T-helper 2 cell treated with Interferon-gamma antibody and Interleukin-4, amounts not matched to agents 5 μg/mL and 100 μg/mL, for 36 hours (primary cell): Measurements from ENCODE around the gene UGT1A7.

Experiments used
- DNase-seq: peaks from one replicate; pipeline ENCODE4 v3.0.0; 2021; ENCODE audit warnings: low spot score
- H3K27ac Mint-ChIP-seq: one replicate; pipeline ENCODE4 v1.8.0; 2021; ENCODE audit warnings: mild to moderate bottlenecking, mixed read lengths
- H3K27me3 Mint-ChIP-seq: one replicate; pipeline ENCODE4 v1.8.0; 2021; ENCODE audit warnings: low read depth, mixed read lengths
- H3K36me3 Mint-ChIP-seq: one replicate; pipeline ENCODE4 v1.8.0; 2021; ENCODE audit warnings: low read depth, mixed read lengths
- H3K4me1 Mint-ChIP-seq: one replicate; pipeline ENCODE4 v1.8.0; 2021; ENCODE audit warnings: low read depth, mixed read lengths
- H3K4me3 Mint-ChIP-seq: one replicate; pipeline ENCODE4 v1.8.0; 2022; ENCODE audit warnings: mild to moderate bottlenecking, moderate library complexity, mixed read lengths
- H3K9me3 Mint-ChIP-seq: one replicate; pipeline ENCODE4 v1.8.0; 2021; ENCODE audit warnings: mixed read lengths

Gene UGT1A7

DNA sequence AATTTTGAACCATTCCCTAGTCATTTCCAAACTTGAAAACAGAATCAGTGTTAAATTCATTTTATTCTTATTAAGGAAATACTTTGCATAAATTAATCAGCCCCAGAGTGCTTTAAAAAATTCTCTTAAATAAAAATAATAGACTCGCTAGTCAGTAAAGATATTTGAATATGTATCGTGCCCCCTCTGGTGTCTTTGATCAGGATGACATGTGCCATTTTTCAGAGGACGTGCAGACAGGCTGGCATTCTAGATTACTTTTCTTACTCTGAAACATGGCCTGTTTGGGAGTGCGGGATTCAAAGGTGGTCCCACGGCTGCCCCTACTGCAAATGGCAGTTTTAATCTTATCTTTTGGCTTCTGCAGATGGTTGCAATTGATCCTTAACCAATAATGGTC, 90.9 kb downstream of the UGT1A7 start:
- Mint-ChIP-seq H3K4me1 (no peaks in the 10 kb centered on the region), H3K27me3 (no peaks in the 10 kb centered on the region), H3K4me3 (no peak overlapping the region), H3K27ac (no peak overlapping the region), H3K9me3 (peaks cover 3% of the 10 kb centered on the region), H3K36me3 (no peaks in the 10 kb centered on the region)
- no peak for DNase-seq

DNA sequence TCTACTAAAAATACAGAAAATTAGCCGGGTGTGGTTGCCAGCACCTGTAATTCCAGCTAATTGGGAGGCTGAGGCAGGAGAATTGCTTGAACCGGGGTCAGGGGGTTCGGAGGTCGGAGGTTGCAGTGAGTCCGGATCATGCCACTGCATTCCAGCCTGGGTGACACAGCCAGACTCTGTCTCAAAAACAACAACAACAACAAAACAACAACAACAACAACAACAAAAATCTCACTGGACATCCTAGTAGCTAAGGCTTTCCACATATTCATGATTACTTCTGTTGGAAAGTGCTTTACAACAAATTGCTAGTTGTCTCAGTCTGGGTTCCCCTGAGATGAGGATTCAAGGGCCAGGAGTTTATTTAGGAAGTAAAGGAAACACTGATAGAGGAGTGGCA, 92.2 kb downstream of the UGT1A7 start:
- peaks cover 3% of the 10 kb centered on the region for H3K9me3 Mint-ChIP-seq
- H3K4me3 Mint-ChIP-seq, result no peak overlapping the region

DNA sequence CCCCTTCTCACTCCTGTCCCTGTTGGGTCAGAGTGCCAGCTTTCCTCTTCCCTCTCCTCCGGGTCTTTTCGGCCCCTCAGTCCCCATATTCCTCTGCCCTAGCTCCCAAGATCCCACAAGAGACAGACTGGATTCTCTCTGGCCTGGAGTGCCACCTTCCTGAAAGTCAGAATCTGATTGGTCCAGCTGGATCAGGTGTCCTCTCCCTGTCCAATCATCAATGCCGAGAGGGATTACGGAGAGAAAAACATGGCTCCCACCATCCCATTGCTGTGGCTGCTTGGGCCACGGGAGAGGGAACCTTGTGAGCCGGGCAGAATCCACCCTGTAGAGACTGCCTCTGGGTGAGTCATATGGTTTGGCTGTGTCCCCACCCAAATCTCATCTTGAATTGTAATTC, 93.7 kb downstream of the UGT1A7 start:
- H3K36me3 Mint-ChIP-seq, result no peaks in the 10 kb centered on the region

More for the DNA sequence above, 92.2 kb downstream of the UGT1A7 start:
- Mint-ChIP-seq H3K27me3 (no peaks in the 10 kb centered on the region), H3K36me3 (no peaks in the 10 kb centered on the region), H3K4me1 (no peaks in the 10 kb centered on the region), H3K27ac (no peak overlapping the region)
- no peak for DNase-seq

DNA sequence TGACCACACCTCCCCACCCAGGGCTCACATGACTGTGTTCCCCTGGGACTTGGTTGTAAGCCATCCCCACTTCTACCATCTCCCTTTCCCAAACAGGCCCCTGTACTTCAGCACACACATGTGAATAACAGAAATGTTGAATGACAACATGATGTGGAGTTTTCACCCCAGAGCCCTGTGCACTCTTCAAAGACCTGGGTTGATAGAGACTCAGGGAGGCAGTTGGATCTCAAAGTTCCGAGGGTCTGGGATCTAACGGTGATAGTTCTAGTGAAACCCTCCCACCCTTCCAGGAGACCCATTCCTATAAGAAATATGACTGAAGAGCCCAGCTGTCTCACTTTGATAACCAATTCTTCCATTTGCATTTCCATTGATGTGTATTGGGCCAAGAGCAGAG, 96.3 kb downstream of the UGT1A7 start, which contains the start of gene MROH2A:
TSS of gene MROH2A (plus strand) at position 301 of the 400 bp plus-strand sequence. CDS start 1,029 bp downstream, outside the sequence.
- H3K9me3 Mint-ChIP-seq, result peaks cover 3% of the 10 kb centered on the region
- peaks cover 8% of the 10 kb centered on the region for H3K27me3 Mint-ChIP-seq
- H3K4me1 Mint-ChIP-seq, result no peaks in the 10 kb centered on the region
- H3K27ac Mint-ChIP-seq, result no peak within 1 kb of the TSS
- no peaks in the 10 kb centered on the region for H3K36me3 Mint-ChIP-seq
- no peak within 1 kb of the TSS for H3K4me3 Mint-ChIP-seq
- DNase-seq, result no peak

More for the DNA sequence above, 93.7 kb downstream of the UGT1A7 start:
- Mint-ChIP-seq H3K27ac (no peak overlapping the region), H3K4me1 (no peaks in the 10 kb centered on the region), H3K9me3 (peaks cover 3% of the 10 kb centered on the region), H3K4me3 (no peak overlapping the region), H3K27me3 (no peaks in the 10 kb centered on the region)
- DNase-seq, result no peak

DNA sequence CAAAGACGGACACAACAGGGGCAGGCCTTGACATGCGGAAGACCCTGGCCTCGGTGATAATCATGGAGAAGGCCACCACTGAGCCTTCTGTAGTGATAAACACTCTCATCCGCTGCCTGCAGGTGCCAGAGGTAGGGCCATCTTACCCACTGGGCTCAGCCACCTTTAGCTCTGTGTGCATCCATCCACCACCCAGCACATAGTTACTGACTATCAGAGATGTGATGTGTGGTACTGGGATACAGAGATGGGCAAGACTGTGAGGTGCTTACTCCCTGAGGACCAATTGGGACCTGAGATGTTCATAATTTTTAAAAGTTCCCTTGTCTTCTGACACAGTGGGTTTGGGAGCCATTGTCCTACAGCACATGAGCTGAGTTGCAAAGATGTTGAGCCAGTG, 98.0 kb downstream of the UGT1A7 start:
- Mint-ChIP-seq H3K4me3 (no peak overlapping the region), H3K9me3 (peaks cover 3% of the 10 kb centered on the region), H3K4me1 (no peaks in the 10 kb centered on the region), H3K27me3 (peaks cover 10% of the 10 kb centered on the region), H3K36me3 (no peaks in the 10 kb centered on the region), H3K27ac (no peak overlapping the region)
- no peak for DNase-seq

DNA sequence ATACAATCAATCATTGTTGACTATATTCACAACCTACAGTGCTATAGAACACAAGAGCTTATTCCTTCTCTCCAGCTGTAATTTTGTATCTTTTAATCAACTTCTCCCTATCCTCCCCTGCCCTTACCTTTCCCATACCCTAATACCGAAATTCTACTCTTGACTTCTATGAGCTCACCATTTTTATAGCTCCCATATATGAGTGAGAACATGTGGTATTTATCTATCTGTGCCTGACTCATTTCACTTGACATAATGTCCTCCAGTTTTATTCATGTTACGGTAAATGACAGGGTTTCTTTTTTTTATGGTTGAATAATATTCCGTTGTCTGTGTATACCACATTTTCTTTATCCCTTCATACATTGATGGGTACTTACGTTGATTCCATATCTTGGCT, 99.1 kb downstream of the UGT1A7 start:
- DNase-seq, result no peak
- H3K27me3 Mint-ChIP-seq, result peaks cover 10% of the 10 kb centered on the region

DNA sequence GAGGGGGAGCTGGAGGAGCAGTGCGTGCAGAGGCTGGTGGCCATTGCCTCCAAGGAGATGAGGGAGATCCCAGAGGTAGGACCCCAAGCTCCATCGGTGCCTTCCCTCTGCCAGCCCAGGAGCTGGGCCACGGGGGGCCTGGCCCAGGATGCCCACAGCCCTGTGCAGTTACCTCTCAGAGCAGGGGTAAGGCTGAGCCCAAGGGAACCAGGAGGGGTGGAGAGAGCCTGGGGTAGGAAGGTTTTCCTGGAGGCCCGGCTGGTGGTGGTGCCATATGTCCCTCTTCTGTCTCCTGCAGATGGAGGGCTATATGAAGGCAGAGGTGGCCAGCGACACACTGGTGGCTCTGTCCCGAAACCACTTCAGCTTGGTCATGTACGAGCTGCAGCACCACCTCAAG, 107.9 kb downstream of the UGT1A7 start:
- no peaks in the 10 kb centered on the region for H3K27me3 Mint-ChIP-seq
- H3K27ac Mint-ChIP-seq, result no peak overlapping the region
- DNase-seq, result no peak
- no peaks in the 10 kb centered on the region for H3K36me3 Mint-ChIP-seq
- H3K9me3 Mint-ChIP-seq, result no peaks in the 10 kb centered on the region
- H3K4me1 Mint-ChIP-seq, result no peaks in the 10 kb centered on the region
- H3K4me3 Mint-ChIP-seq, result no peak overlapping the region

More for the DNA sequence above, 99.1 kb downstream of the UGT1A7 start:
- H3K36me3 Mint-ChIP-seq, result no peaks in the 10 kb centered on the region
- H3K27ac Mint-ChIP-seq, result no peak overlapping the region
- no peaks in the 10 kb centered on the region for H3K4me1 Mint-ChIP-seq
- no peak overlapping the region for H3K4me3 Mint-ChIP-seq
- peaks cover 3% of the 10 kb centered on the region for H3K9me3 Mint-ChIP-seq

DNA sequence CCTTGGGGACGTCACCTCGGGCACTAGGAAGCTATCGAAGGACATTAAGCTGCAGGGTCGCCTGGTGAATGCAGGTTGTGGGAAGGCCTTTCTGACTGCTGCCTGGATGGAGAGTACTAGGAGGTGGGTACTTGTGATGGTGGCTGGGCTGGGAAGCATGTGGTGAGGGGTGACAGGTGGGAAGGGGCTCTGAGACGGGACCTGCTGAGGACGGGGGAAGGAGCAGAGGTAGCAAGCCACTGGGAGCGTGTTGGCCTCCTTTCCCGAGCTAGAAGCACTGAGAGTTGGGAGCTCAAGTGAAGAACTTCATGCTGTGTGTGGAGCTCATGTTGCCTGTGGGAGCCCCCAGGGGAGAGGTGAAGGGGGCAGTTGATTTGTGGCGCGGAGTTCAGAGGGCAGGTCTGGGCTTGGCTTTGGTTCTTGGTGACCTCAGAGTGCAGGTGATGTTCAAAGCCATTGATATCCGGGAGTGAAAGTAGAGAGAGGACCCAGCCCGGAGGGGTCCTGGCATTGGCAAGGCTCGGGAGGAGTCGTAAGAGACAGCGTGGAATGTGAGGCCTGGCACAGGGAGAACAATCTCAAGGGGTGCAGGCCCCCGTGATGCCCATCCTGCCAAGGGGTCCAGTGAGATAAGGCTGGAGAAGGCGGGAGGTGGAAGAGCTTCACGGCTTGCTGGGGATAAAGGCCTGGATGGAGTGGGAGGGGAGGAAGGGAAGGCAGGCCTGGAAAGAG, 109.6 kb downstream of the UGT1A7 start:
- Mint-ChIP-seq H3K4me1 (no peaks in the 10 kb centered on the region), H3K9me3 (no peaks in the 10 kb centered on the region), H3K36me3 (no peaks in the 10 kb centered on the region), H3K27ac (peak overlapping the region; percentile 1), H3K4me3 (no peak overlapping the region), H3K27me3 (no peaks in the 10 kb centered on the region)
- no peak for DNase-seq

DNA sequence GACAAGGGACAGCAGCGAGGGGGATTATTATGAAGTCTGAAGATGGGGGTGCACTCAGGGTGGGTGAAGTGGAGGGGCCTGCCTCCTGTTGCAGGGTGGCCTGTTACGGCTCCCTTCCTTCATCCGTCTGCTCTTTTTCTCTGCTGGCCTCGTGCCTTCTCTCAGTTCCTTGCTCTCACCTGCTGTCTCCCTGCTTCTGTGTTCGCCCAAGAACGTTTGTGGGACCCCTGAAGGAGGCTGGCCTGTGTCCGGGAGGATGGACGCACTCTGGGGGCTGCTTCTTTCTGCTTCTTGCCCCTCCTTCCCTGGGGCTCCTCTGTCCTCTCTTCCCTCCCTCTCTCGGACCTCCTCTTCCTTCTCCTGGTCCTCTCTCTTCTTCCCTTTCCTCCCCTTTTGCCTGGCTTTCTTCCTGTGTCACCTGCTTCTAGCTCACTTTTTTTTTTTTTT, 110.2 kb downstream of the UGT1A7 start:
- no peak overlapping the region for H3K27ac Mint-ChIP-seq
- no peaks in the 10 kb centered on the region for H3K27me3 Mint-ChIP-seq
- H3K4me3 Mint-ChIP-seq, result no peak overlapping the region
- no peak for DNase-seq
- H3K9me3 Mint-ChIP-seq, result no peaks in the 10 kb centered on the region
- H3K36me3 Mint-ChIP-seq, result no peaks in the 10 kb centered on the region
- no peaks in the 10 kb centered on the region for H3K4me1 Mint-ChIP-seq

DNA sequence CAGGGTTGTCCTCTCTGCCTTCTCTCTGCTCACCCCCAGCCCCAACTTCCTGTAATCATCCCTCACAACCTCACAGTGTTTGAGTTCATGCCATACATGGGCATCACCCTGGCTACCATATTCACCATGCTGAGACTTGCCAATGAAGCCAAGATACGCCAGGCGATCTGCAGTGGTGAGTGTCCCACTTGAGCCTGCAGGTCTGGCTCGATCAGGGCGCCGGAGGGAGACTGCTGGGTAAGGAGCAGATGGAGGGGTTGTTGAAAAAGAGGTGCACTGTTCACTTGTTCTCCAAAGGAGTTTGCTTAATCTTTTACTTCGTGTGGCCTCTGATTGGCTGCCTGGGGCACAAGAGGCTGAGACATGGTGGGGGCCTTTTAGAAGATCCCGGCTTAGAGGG, 111.0 kb downstream of the UGT1A7 start:
- H3K27ac Mint-ChIP-seq, result no peak overlapping the region
- no peaks in the 10 kb centered on the region for H3K9me3 Mint-ChIP-seq
- no peak for DNase-seq
- no peaks in the 10 kb centered on the region for H3K27me3 Mint-ChIP-seq
- no peaks in the 10 kb centered on the region for H3K4me1 Mint-ChIP-seq
- no peak overlapping the region for H3K4me3 Mint-ChIP-seq
- H3K36me3 Mint-ChIP-seq, result no peaks in the 10 kb centered on the region

DNA sequence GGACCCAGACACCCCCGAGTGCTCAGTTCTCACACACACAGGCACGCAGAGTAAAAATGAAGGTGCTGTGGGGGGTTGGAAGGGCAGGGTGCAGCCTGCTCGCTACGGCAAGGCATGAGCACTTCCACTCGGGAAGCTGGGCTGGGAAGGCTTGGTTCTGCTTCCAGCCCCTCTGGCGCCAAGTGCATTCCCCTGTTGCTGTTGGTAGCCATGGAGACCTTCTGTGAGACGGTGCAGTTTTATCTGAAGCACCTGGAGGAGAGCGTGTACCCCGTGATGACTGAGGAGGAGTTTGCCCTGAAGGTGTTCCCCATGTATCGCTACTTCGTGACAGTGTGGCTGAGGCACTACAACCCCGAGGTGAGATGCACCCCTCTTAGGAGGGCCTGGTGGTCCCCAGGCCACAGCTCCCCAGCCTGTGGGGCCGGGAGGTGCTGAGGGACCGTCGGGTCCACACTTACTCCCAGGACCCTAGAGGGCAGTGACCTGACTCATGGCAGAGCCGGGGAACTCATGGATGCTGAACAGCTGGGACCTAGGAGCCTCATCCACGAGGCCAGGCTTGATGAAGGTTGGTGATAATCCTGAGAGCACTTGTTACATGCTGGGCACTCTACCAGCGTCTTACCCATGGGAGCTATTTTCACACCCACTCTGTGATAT, 111.9 kb downstream of the UGT1A7 start:
- Mint-ChIP-seq H3K27ac (no peak overlapping the region), H3K4me1 (no peaks in the 10 kb centered on the region)
- no peak for DNase-seq

DNA sequence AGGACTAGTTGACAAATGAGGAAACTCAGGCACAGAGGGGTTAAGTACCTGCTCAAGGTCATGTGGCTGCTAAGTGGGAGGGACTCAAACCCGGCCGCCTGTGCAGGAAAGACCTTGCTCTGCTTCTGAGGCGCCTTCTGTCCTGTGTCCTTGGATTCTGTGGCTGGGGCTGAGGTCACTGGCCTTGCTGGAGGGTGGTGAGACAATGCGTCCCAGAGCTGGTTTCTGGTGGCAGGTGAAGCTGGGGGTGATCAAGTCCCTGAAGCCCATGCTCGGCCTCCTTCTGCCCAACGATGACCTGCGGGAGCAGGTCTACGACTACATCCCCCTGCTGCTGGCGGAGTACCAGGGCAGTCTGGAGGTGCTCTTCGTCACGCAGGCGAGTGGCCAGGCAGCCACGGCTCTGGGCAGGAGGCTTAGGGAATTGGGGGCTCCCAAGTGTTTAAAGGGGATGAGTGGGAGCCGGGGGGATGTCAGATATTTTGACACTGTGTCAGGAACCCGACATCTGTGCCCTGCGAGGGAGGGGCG, 112.5 kb downstream of the UGT1A7 start:
- no peaks in the 10 kb centered on the region for H3K36me3 Mint-ChIP-seq
- H3K4me1 Mint-ChIP-seq, result no peaks in the 10 kb centered on the region
- no peaks in the 10 kb centered on the region for H3K9me3 Mint-ChIP-seq
- no peak for DNase-seq
- no peak overlapping the region for H3K27ac Mint-ChIP-seq
- no peak overlapping the region for H3K4me3 Mint-ChIP-seq
- no peaks in the 10 kb centered on the region for H3K27me3 Mint-ChIP-seq

More for the DNA sequence above, 111.9 kb downstream of the UGT1A7 start:
- H3K27me3 Mint-ChIP-seq, result no peaks in the 10 kb centered on the region
- H3K9me3 Mint-ChIP-seq, result no peaks in the 10 kb centered on the region
- no peaks in the 10 kb centered on the region for H3K36me3 Mint-ChIP-seq
- no peak overlapping the region for H3K4me3 Mint-ChIP-seq

DNA sequence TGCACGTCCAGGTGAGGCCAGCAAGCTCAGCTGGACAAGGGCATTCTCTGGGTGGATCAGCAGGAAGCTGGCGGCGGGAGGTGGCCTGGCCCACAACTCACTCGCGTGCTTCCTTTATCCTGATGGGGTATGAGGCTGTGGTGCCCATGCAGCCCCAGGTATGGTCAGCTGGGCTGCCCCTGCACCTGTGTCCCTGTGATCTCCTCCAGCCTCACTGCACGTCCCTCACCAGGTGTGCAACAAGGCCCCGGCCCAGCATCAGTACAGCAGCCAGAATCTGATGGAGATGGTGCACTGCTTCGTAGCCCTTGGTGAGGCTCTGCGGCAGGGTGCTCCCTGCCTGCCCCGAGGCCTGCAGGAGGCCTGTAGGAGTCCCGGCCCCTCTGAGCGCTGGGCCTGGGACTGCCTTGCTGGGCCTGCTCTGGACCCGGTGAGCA, 114.1 kb downstream of the UGT1A7 start:
- no peak overlapping the region for H3K4me3 Mint-ChIP-seq
- no peaks in the 10 kb centered on the region for H3K36me3 Mint-ChIP-seq
- no peak for DNase-seq
- H3K9me3 Mint-ChIP-seq, result no peaks in the 10 kb centered on the region
- no peaks in the 10 kb centered on the region for H3K27me3 Mint-ChIP-seq
- no peak overlapping the region for H3K27ac Mint-ChIP-seq
- no peaks in the 10 kb centered on the region for H3K4me1 Mint-ChIP-seq

DNA sequence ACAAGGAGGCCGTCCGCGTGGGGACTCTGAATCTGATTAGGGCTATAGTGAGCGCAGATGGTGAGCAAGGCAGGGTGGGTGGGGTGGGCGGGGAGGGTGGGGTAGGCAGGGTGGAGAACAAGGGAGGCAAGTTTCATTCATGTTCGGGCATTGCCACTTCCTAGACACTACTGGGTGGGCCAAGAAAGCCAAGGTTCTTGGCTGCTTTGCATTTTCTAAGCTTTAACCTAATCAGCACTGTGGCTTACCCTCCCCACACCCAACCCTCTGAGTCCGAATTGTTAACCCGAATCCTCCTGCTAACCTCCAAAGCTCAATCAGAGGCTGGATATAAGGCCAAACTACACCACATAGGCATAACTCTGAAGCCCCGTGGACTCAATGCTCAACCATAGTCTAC, 114.6 kb downstream of the UGT1A7 start:
- Mint-ChIP-seq H3K36me3 (no peaks in the 10 kb centered on the region), H3K4me1 (no peaks in the 10 kb centered on the region), H3K9me3 (no peaks in the 10 kb centered on the region), H3K4me3 (no peak overlapping the region), H3K27ac (no peak overlapping the region), H3K27me3 (no peaks in the 10 kb centered on the region)
- DNase-seq, result no peak
